Fibroblast of lung (primary cell): ENCODE measurements around the gene MCEMP1. TPM values are rescaled to one million over a fixed set of nuclear protein-coding genes. Genes with fewer than 3 reads are reported as not detected.

Experiments used
- DNase-seq, 2 donors: peaks; one replicate each; pipeline versions ENCODE4 v3.0.0 to v3.0.0-alpha.2; 2010; ENCODE audit warnings: low read depth in 2 of 2
- H2AFZ ChIP-seq: 2 replicates; pipeline ENCODE4 v1.5.1; 2012; ENCODE audit warnings: low read length, control low read depth, inconsistent platforms
- H3K27ac ChIP-seq: 2 replicates; pipeline ENCODE4 v1.5.1; 2011; ENCODE audit warnings: low read length, control low read depth; ENCODE audit not compliant: insufficient read depth
- H3K27me3 ChIP-seq: 2 replicates; pipeline ENCODE4 v1.5.1; 2011; ENCODE audit warnings: mild to moderate bottlenecking, low read length; ENCODE audit not compliant: control insufficient read depth, insufficient read depth
- H3K36me3 ChIP-seq: 2 replicates; pipeline ENCODE4 v1.5.1; 2011; ENCODE audit warnings: low read length; ENCODE audit not compliant: control insufficient read depth, insufficient read depth
- H3K4me1 ChIP-seq: 2 replicates; pipeline ENCODE4 v1.5.1; 2011; ENCODE audit warnings: low read length; ENCODE audit not compliant: control insufficient read depth, insufficient read depth; ENCODE audit errors: extremely low read depth
- H3K4me2 ChIP-seq: 2 replicates; pipeline ENCODE4 v1.5.1; 2011; ENCODE audit warnings: low read length, control low read depth; ENCODE audit not compliant: insufficient read depth; ENCODE audit errors: extremely low read depth
- H3K4me3 ChIP-seq, 4 experiments: fragments of 200-600 bp in 1 of 4; sonication (generic) in 1 of 4; replicated peaks in 1 of 4; 2 replicates each; pipeline ENCODE4 v1.5.1; 2011 to 2016; ENCODE audit warnings: low read length in 4 of 4, low read depth in 3 of 4, mild to moderate bottlenecking in 3 of 4, control low read depth in 2 of 4, inconsistent platforms in 1 of 4, mixed read lengths in 1 of 4; ENCODE audit not compliant: insufficient read depth in 1 of 4; ENCODE audit errors: control extremely low read depth in 1 of 4
- H3K79me2 ChIP-seq: 2 replicates; pipeline ENCODE4 v1.5.1; 2012; ENCODE audit warnings: mild to moderate bottlenecking, low read length, inconsistent platforms; ENCODE audit not compliant: control insufficient read depth, insufficient read depth
- H3K9ac ChIP-seq: 2 replicates; pipeline ENCODE4 v1.5.1; 2011; ENCODE audit warnings: mild to moderate bottlenecking, low read length, control low read depth; ENCODE audit not compliant: insufficient read depth
- H3K9me3 ChIP-seq: 2 replicates; pipeline ENCODE4 v1.5.1; 2012; ENCODE audit warnings: low read depth, low read length; ENCODE audit not compliant: control insufficient read depth, insufficient read depth
- H4K20me1 ChIP-seq: 2 replicates; pipeline ENCODE4 v1.5.1; 2011; ENCODE audit warnings: low read length; ENCODE audit not compliant: control insufficient read depth, insufficient read depth; ENCODE audit errors: extremely low read depth
- EZH2 ChIP-seq: IDR thresholded peaks from 2 replicates; pipeline ENCODE4 v1.5.1; 2012; ENCODE audit warnings: low read length, control low read depth, mild to moderate bottlenecking; ENCODE audit errors: missing control alignments
- polyA plus RNA-seq, 2 donors: library from polyadenylated mRNA; depleted of rRNA in 1 of 2; stranded (reverse) in 1 of 2; unstranded in 1 of 2; fragments of >200 nt; gene quantifications; 2 replicates each; pipeline ENCODE4 v1.2.1, GENCODE V29; 2011 to 2012; ENCODE audit warnings: missing spikeins in 1 of 2
- total RNA-seq: library from RNA; depleted of rRNA; stranded (reverse); fragments of >200 nt; gene quantifications from 2 replicates; pipeline ENCODE4 v1.2.1, GENCODE V29; 2014
- TF ChIP-seq, protein P1 (sequence below), 2 donors: IDR thresholded peaks in 1 of 2; conservative IDR thresholded peaks in 1 of 2; 1 replicate in 1 of 2; 2 replicates in 1 of 2; pipeline ENCODE4 v1.5.1; 2011 to 2012; ENCODE audit warnings: low read length in 2 of 2, control low read depth in 1 of 2, inconsistent platforms in 1 of 2, low read depth in 1 of 2, mild to moderate bottlenecking in 1 of 2

The MCEMP1 gene
- total and polyA plus RNA-seq, 2 donors (not counting 1 experiment from before 2014, with no cell fraction given), result not detected

DNA sequence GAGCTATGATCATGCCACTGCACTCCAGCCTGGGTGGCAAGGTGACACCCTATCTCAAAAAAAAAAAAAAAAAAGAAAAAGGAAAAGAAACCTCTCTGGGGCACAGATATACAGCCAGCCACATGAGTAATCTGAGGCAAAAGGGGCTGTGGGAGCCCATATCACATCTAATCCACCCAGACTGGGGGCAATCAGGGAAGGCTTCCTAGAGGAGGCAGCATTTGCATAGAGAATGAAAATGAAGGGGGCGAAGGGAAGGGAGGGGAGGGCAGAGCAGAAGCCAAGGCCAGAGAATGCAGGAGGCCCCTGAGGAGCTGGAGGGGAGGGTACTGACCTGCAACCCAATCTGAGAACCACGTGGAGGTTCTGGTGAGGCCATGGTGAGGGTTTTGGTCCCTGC is 26.7 kb upstream of the MCEMP1 start:
- Histone ChIP-seq H3K4me3 (no peak overlapping the region), H3K27ac (no peak overlapping the region), H3K4me1 (peaks cover 3% of the 10 kb centered on the region), H4K20me1 (no peaks in the 10 kb centered on the region), H3K79me2 (no peaks in the 10 kb centered on the region), H3K4me2 (no peak overlapping the region), H3K9ac (no peak overlapping the region), H3K27me3 (no peaks in the 10 kb centered on the region), H3K36me3 (no peaks in the 10 kb centered on the region), H2AFZ (no peak overlapping the region), H3K9me3 (no peaks in the 10 kb centered on the region)
- TF ChIP-seq, protein P1, sequence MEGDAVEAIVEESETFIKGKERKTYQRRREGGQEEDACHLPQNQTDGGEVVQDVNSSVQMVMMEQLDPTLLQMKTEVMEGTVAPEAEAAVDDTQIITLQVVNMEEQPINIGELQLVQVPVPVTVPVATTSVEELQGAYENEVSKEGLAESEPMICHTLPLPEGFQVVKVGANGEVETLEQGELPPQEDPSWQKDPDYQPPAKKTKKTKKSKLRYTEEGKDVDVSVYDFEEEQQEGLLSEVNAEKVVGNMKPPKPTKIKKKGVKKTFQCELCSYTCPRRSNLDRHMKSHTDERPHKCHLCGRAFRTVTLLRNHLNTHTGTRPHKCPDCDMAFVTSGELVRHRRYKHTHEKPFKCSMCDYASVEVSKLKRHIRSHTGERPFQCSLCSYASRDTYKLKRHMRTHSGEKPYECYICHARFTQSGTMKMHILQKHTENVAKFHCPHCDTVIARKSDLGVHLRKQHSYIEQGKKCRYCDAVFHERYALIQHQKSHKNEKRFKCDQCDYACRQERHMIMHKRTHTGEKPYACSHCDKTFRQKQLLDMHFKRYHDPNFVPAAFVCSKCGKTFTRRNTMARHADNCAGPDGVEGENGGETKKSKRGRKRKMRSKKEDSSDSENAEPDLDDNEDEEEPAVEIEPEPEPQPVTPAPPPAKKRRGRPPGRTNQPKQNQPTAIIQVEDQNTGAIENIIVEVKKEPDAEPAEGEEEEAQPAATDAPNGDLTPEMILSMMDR (conservative IDR thresholded peaks at IDR 0.05 in 1 of 2, IDR thresholded peaks at IDR 0.05 in 1 of 2; ENCODE audit: low read depth in 1 of 2, low read length in 2 of 2), result no peak
- TF ChIP-seq EZH2, result no peak
- DNase-seq, result no peak

DNA sequence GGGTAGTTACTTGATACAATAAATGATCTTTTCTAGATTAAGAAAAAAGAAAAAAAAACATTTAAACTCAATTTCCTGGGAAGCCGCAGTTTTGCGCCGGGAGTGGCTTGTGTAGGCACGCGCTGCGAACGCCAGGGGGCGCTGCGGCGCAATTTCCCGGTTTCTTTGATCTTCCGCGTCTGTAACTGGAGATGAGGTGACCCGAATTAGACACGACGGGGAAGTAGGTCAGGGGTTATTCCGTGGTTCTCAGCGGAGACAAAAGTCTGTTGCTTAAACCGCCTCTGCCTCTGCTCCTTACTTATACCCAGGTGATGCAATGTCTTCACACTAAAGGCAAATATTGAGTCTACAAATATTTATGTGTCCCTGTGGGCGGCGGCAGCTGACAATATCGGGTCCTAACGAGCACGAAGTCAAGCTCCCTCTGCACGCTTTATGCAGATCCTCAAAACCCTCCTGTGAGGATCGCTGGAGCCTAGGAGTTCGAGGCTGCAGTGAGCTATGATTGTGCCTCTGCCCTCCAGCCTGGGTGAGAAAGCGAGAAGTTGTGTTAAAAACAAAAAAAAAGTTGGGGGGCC is 24.7 kb upstream of the MCEMP1 start:
- peak overlapping the region in 2 of 4 experiments; percentile 35 to 51 for H3K4me3 ChIP-seq
- H3K27me3 ChIP-seq, result no peaks in the 10 kb centered on the region
- no peaks in the 10 kb centered on the region for H3K9me3 ChIP-seq
- no peaks in the 10 kb centered on the region for H3K36me3 ChIP-seq
- no peaks in the 10 kb centered on the region for H4K20me1 ChIP-seq
- no peak overlapping the region for H3K27ac ChIP-seq
- DNase-seq, result peak; percentile 45 to 87
- H2AFZ ChIP-seq, result peak overlapping the region; percentile 77
- TF ChIP-seq EZH2, result no peak
- TF ChIP-seq, protein P1 (conservative IDR thresholded peaks at IDR 0.05 in 1 of 2, IDR thresholded peaks at IDR 0.05 in 1 of 2; ENCODE audit: low read depth in 1 of 2, low read length in 2 of 2), result peak; percentile 93 to 96
- H3K79me2 ChIP-seq, result no peaks in the 10 kb centered on the region
- peaks cover 3% of the 10 kb centered on the region for H3K4me1 ChIP-seq
- H3K9ac ChIP-seq, result no peak overlapping the region
- H3K4me2 ChIP-seq, result peak overlapping the region; percentile 68

DNA sequence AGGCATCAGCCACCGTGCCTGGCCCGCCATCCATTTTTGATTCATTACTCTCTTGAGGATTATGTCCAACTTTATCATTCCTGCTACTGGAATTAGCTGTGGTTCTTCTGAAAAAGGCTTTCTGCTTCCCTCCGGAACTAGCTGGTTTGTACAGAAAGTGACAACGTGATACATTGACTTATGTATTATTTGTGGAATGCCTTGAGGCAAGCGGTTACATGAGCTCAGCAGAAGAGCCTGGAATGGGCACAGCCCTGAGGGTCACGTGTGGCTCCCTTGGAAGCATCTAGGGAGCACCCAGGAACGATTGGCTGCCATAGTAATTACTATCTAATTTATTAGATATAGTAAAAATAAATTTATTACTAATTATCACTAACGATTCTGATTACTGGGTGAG is 22.5 kb upstream of the MCEMP1 start:
- H3K36me3 ChIP-seq, result no peaks in the 10 kb centered on the region
- TF ChIP-seq EZH2, result no peak
- TF ChIP-seq, protein P1 (conservative IDR thresholded peaks at IDR 0.05 in 1 of 2, IDR thresholded peaks at IDR 0.05 in 1 of 2; ENCODE audit: low read depth in 1 of 2, low read length in 2 of 2), result no peak

More for the DNA sequence above, 22.5 kb upstream of the MCEMP1 start:
- H3K27me3 ChIP-seq, result no peaks in the 10 kb centered on the region
- no peak overlapping the region for H3K27ac ChIP-seq
- H3K9ac ChIP-seq, result no peak overlapping the region
- no peaks in the 10 kb centered on the region for H3K9me3 ChIP-seq
- H3K79me2 ChIP-seq, result no peaks in the 10 kb centered on the region
- no peak overlapping the region for H3K4me3 ChIP-seq
- H3K4me1 ChIP-seq, result peaks cover 3% of the 10 kb centered on the region
- DNase-seq, result peak in 1 of 2 donors; percentile 17
- no peak overlapping the region for H3K4me2 ChIP-seq
- no peak overlapping the region for H2AFZ ChIP-seq
- no peaks in the 10 kb centered on the region for H4K20me1 ChIP-seq
